Activated T-cell treated with anti-CD3 and anti-CD28 coated beads, Interleukin-2, amount 50 U/mL, for 4 hours (primary cell): ENCODE data around the gene CPNE6. TPM values are rescaled to one million over a fixed set of nuclear protein-coding genes. Genes with fewer than 3 reads are reported as not detected.
"Not testable (repeated sequence)": the region's sequence is repeated elsewhere in the genome, so short reads cannot be mapped to it uniquely, and the experiment has no call there.

Source experiments
- ATAC-seq, 2 donors: fragments of 200-7000 bp; cut with Tn5 transposase; one replicate each; pipeline ENCODE4 v1.10.0; 2021
- DNase-seq: peaks from one replicate; pipeline ENCODE4 v3.0.0-alpha.2; 2020
- H3K27me3 Mint-ChIP-seq: one replicate; pipeline ENCODE4 v1.8.0; 2021; ENCODE audit warnings: low read depth, mixed read lengths
- H3K36me3 Mint-ChIP-seq: one replicate; pipeline ENCODE4 v1.8.0; 2022; ENCODE audit warnings: mixed read lengths; ENCODE audit not compliant: insufficient read depth
- H3K4me1 Mint-ChIP-seq: one replicate; pipeline ENCODE4 v1.8.0; 2021; ENCODE audit warnings: low read depth, mixed read lengths
- H3K4me3 Mint-ChIP-seq: one replicate; pipeline ENCODE4 v1.8.0; 2021; ENCODE audit warnings: mild to moderate bottlenecking, moderate library complexity, mixed read lengths
- H3K9me3 Mint-ChIP-seq: one replicate; pipeline ENCODE4 v1.8.0; 2021; ENCODE audit warnings: mixed read lengths
- total RNA-seq, 3 donors: library from RNA; stranded (reverse); gene quantifications; one replicate each; pipeline ENCODE4 v1.2.1, GENCODE V29; 2021

CPNE6 gene
- not detected for total RNA-seq

GRCh38 chr14:24071144-24071697 lies at the start of gene CPNE6:
Gene CPNE6, plus strand, starts transcription at chr14:24071562. Its CDS starts 1,375 bp downstream, at chr14:24072937.
- H3K9me3 Mint-ChIP-seq: no peaks in the 10 kb centered on the region
- peaks cover 11% of the 10 kb centered on the region for H3K4me1 Mint-ChIP-seq
- peaks cover 3% of the 10 kb centered on the region for H3K36me3 Mint-ChIP-seq
- H3K4me3 Mint-ChIP-seq: no peak within 1 kb of the TSS
- peak; percentile 86 to 96 for ATAC-seq
- H3K27me3 Mint-ChIP-seq: peaks cover 4% of the 10 kb centered on the region
- DNase-seq: no peak

GRCh38 chr14:24024939-24025418 lies 46.4 kb upstream of the CPNE6 start:
- ATAC-seq, H3K36me3 Mint-ChIP-seq, DNase-seq, H3K4me3 Mint-ChIP-seq, H3K27me3 Mint-ChIP-seq, H3K4me1 Mint-ChIP-seq, H3K9me3 Mint-ChIP-seq: not testable (repeated sequence)

- H3K36me3 Mint-ChIP-seq, DNase-seq, H3K4me1 Mint-ChIP-seq, H3K27me3 Mint-ChIP-seq, H3K4me3 Mint-ChIP-seq, ATAC-seq: not testable (repeated sequence)
- H3K9me3 Mint-ChIP-seq: peaks cover 14% of the 10 kb centered on the region
These were observed 41.7 kb upstream of the CPNE6 start for GRCh38 chr14:24029687-24030086.

- not testable (repeated sequence) for DNase-seq, H3K27me3 Mint-ChIP-seq, H3K4me1 Mint-ChIP-seq, H3K36me3 Mint-ChIP-seq, H3K4me3 Mint-ChIP-seq, ATAC-seq
- peaks cover 14% of the 10 kb centered on the region for H3K9me3 Mint-ChIP-seq
These were observed 40.0 kb upstream of the CPNE6 start for GRCh38 chr14:24031331-24031730.

- no peaks in the 10 kb centered on the region for H3K27me3 Mint-ChIP-seq
- H3K4me3 Mint-ChIP-seq: no peak overlapping the region
- ATAC-seq (no peak), DNase-seq (no peak)
- H3K9me3 Mint-ChIP-seq: peaks cover 14% of the 10 kb centered on the region
- H3K36me3 Mint-ChIP-seq: no peaks in the 10 kb centered on the region
- H3K4me1 Mint-ChIP-seq: peaks cover 10% of the 10 kb centered on the region
These were observed 38.5 kb upstream of the CPNE6 start for GRCh38 chr14:24032727-24033418.

GRCh38 chr14:24035769-24036168 lies 35.6 kb upstream of the CPNE6 start:
- H3K36me3 Mint-ChIP-seq, H3K27me3 Mint-ChIP-seq, DNase-seq: not testable (repeated sequence)
- Mint-ChIP-seq H3K4me3 (peak overlapping the region; percentile 90), H3K4me1 (peaks cover 10% of the 10 kb centered on the region), H3K9me3 (peaks cover 14% of the 10 kb centered on the region)
- ATAC-seq: peak; percentile 7 to 11

- Mint-ChIP-seq H3K9me3 (peaks cover 10% of the 10 kb centered on the region), H3K27me3 (no peaks in the 10 kb centered on the region), H3K36me3 (no peaks in the 10 kb centered on the region), H3K4me1 (peaks cover 10% of the 10 kb centered on the region), H3K4me3 (peak overlapping the region; percentile 90)
- ATAC-seq (peak; percentile 91 to 92), DNase-seq (peak; percentile 59)
These were observed 35.0 kb upstream of the CPNE6 start for GRCh38 chr14:24036169-24036962.

- Mint-ChIP-seq H3K4me1 (peaks cover 10% of the 10 kb centered on the region), H3K4me3 (peak overlapping the region; percentile 90)
- not testable (repeated sequence) for H3K9me3 Mint-ChIP-seq, H3K36me3 Mint-ChIP-seq, DNase-seq, ATAC-seq, H3K27me3 Mint-ChIP-seq
These were observed 34.3 kb upstream of the CPNE6 start for GRCh38 chr14:24036963-24037657.

GRCh38 chr14:24037658-24038037 lies 33.7 kb upstream of the CPNE6 start:
- no peak for DNase-seq
- Mint-ChIP-seq H3K9me3 (peaks cover 1% of the 10 kb centered on the region), H3K27me3 (peaks cover 2% of the 10 kb centered on the region), H3K4me3 (no peak overlapping the region), H3K36me3 (no peaks in the 10 kb centered on the region), H3K4me1 (peaks cover 10% of the 10 kb centered on the region)
- no peak for ATAC-seq

- no peak for DNase-seq
- no peak for ATAC-seq
- H3K36me3 Mint-ChIP-seq: no peaks in the 10 kb centered on the region
- peaks cover 2% of the 10 kb centered on the region for H3K27me3 Mint-ChIP-seq
- no peaks in the 10 kb centered on the region for H3K9me3 Mint-ChIP-seq
- peaks cover 10% of the 10 kb centered on the region for H3K4me1 Mint-ChIP-seq
- no peak overlapping the region for H3K4me3 Mint-ChIP-seq
These were observed 32.7 kb upstream of the CPNE6 start for GRCh38 chr14:24038686-24039085.

- Mint-ChIP-seq H3K9me3 (no peaks in the 10 kb centered on the region), H3K27me3 (peaks cover 2% of the 10 kb centered on the region), H3K36me3 (no peaks in the 10 kb centered on the region), H3K4me3 (no peak overlapping the region), H3K4me1 (peaks cover 10% of the 10 kb centered on the region)
- ATAC-seq (no peak), DNase-seq (no peak)
These were observed 30.7 kb upstream of the CPNE6 start for GRCh38 chr14:24040692-24041091.

- Mint-ChIP-seq H3K4me1 (no peaks in the 10 kb centered on the region), H3K4me3 (no peak overlapping the region), H3K36me3 (no peaks in the 10 kb centered on the region), H3K27me3 (peaks cover 5% of the 10 kb centered on the region), H3K9me3 (no peaks in the 10 kb centered on the region)
- ATAC-seq (no peak), DNase-seq (no peak)
These were observed 28.6 kb upstream of the CPNE6 start for GRCh38 chr14:24042746-24043145.

GRCh38 chr14:24049002-24049401 lies 22.4 kb upstream of the CPNE6 start:
- not testable (repeated sequence) for ATAC-seq
- peaks cover 21% of the 10 kb centered on the region for H3K4me1 Mint-ChIP-seq

GRCh38 chr14:24050753-24051152 lies 20.6 kb upstream of the CPNE6 start:
- DNase-seq, H3K36me3 Mint-ChIP-seq, ATAC-seq, H3K9me3 Mint-ChIP-seq: not testable (repeated sequence)
- Mint-ChIP-seq H3K4me3 (peak overlapping the region; percentile 75), H3K4me1 (peaks cover 22% of the 10 kb centered on the region), H3K27me3 (peaks cover 11% of the 10 kb centered on the region)

More at GRCh38 chr14:24049002-24049401, 22.4 kb upstream of the CPNE6 start:
- peaks cover 11% of the 10 kb centered on the region for H3K27me3 Mint-ChIP-seq
- not testable (repeated sequence) for H3K4me3 Mint-ChIP-seq, H3K9me3 Mint-ChIP-seq, DNase-seq, H3K36me3 Mint-ChIP-seq
